Measurements from ENCODE around the gene ILRUN. TPM values are rescaled to one million over a fixed set of nuclear protein-coding genes. Genes with fewer than 3 reads are reported as not detected.

ILRUN gene
- 32.9 and 36.9 TPM in 2 replicates for total RNA-seq

GRCh38 chr6:34696739-34697543, at the start of gene ILRUN:
ILRUN (minus strand) TSS chr6:34696767; CDS start chr6:34696603, 164 bp downstream.

Other genes with a start within 250 kb of the ILRUN start
- not detected in 2 replicates for gene PACSIN1, start 230.7 kb downstream of the ILRUN start, total RNA-seq
- not detected in 2 replicates for gene SPDEF, start 140.4 kb downstream of the ILRUN start, total RNA-seq
- 66.8 and 77.6 TPM in 2 replicates for gene SNRPC, start 60.7 kb upstream of the ILRUN start, total RNA-seq
- 4.7 and 5.8 TPM in 2 replicates for gene BLTP3A, start 95.3 kb upstream of the ILRUN start, total RNA-seq
- gene TAF11, start 191.3 kb upstream of the ILRUN start, total RNA-seq, result 9.2 and 14.7 TPM in 2 replicates
- gene ANKS1A, start 192.5 kb upstream of the ILRUN start, total RNA-seq, result 6.9 and 8.0 TPM in 2 replicates

All from cardiac ventricle fibroblast (primary cell).